ENCODE results near the gene COLEC12.
A peak's percentile ranks its signal among the peaks of the same experiment; 100 is the strongest.

COLEC12 gene

GRCh38 chr18:499776-500631, 497 bp downstream of the COLEC12 start (continued):
- TF ChIP-seq ZNF2 (tag by site-specific recombination; IDR thresholded peaks at IDR 0.05) (0 out of 2 replicates have a peak, but pooled peaks have one; percentile 13), KLF7 (tag by site-specific recombination; IDR thresholded peaks at IDR 0.05; ENCODE audit: borderline replicate concordance) (no peak), ZNF391 (tag by site-specific recombination; IDR thresholded peaks at IDR 0.05; ENCODE audit: borderline replicate concordance, low read depth) (no peak; the same call in 1 of the 2 replicates), ZNF645 (tag by site-specific recombination; IDR thresholded peaks at IDR 0.05) (peak; percentile 4; the same call in 1 of the 2 replicates), ZNF837 (tag by site-specific recombination; IDR thresholded peaks at IDR 0.05) (no peak), ZBTB10 (tag by site-specific recombination; IDR thresholded peaks at IDR 0.05) (no peak), KLF10 (tag by site-specific recombination; IDR thresholded peaks at IDR 0.05) (no peak), ZNF354C (tag by site-specific recombination; IDR thresholded peaks at IDR 0.05; ENCODE audit: borderline replicate concordance, low read depth) (no peak), ZNF157 (tag by site-specific recombination; IDR thresholded peaks at IDR 0.05) (no peak), ZNF146 (tag by site-specific recombination; IDR thresholded peaks at IDR 0.05) (no peak), ZNF280D (tag by site-specific recombination; IDR thresholded peaks at IDR 0.05) (no peak), TSHZ1 (tag by site-specific recombination; IDR thresholded peaks at IDR 0.05; ENCODE audit: borderline replicate concordance) (0 out of 2 replicates have a peak, but pooled peaks have one; percentile 2), ZNF843 (tag by site-specific recombination; IDR thresholded peaks at IDR 0.05) (no peak), ZBTB8A (tag by site-specific recombination; IDR thresholded peaks at IDR 0.05) (peak; percentile 68), BCL11B (tag by site-specific recombination; IDR thresholded peaks at IDR 0.05; ENCODE audit: low read depth) (no peak), ZNF76 (tag by site-specific recombination; IDR thresholded peaks at IDR 0.05; ENCODE audit: borderline replicate concordance, low read depth) (no peak), ZNF433 (tag by site-specific recombination; IDR thresholded peaks at IDR 0.05; ENCODE audit: low read depth) (no peak), ZNF362 (tag by site-specific recombination; IDR thresholded peaks at IDR 0.05) (no peak), ZNF610 (tag by site-specific recombination; IDR thresholded peaks at IDR 0.05; ENCODE audit: borderline replicate concordance) (0 out of 2 replicates have a peak, but pooled peaks have one; percentile 2), ZNF530 (tag by site-specific recombination; IDR thresholded peaks at IDR 0.05; ENCODE audit: low read depth) (no peak), ZNF26 (tag by site-specific recombination; IDR thresholded peaks at IDR 0.05) (no peak), KLF16 (tag by site-specific recombination; IDR thresholded peaks at IDR 0.05) (no peak; the same call in 1 of the 2 replicates), ZFP41 (tag by site-specific recombination; IDR thresholded peaks at IDR 0.05; ENCODE audit: borderline replicate concordance) (no peak)

Data from HEK293 (cell line).